Keratinocyte (primary cell): ENCODE results near the gene SOD2. TPM values are rescaled to one million over a fixed set of nuclear protein-coding genes. Genes with fewer than 3 reads are reported as not detected.

Experiments
- DNase-seq: peaks from one replicate; pipeline ENCODE4 v3.0.0-alpha.2; 2011; ENCODE audit warnings: low read depth, missing footprints, low spot score
- FAIRE-seq: peaks from 2 replicates; lab custom pipeline; 2011; peaks lifted over from hg19 to GRCh38; lab: Jason Lieb, UNC
- H2AFZ ChIP-seq: 2 replicates; pipeline ENCODE4 v1.6.0; 2012; ENCODE audit warnings: low read length, control low read depth, inconsistent platforms; ENCODE audit not compliant: control insufficient read depth
- H3K27ac ChIP-seq: 2 replicates; pipeline ENCODE4 v1.5.1; 2011; ENCODE audit warnings: low read length; ENCODE audit not compliant: control insufficient read depth, insufficient read depth
- H3K27me3 ChIP-seq: 3 replicates; pipeline ENCODE4 v1.6.0; 2011; ENCODE audit warnings: low read length; ENCODE audit not compliant: control insufficient read depth, insufficient read depth; ENCODE audit errors: extremely low read depth
- H3K36me3 ChIP-seq, 2 experiments: 2 replicates in 1 of 2; 3 replicates in 1 of 2; pipeline ENCODE4 v1.5.1; 2011; ENCODE audit warnings: low read length in 2 of 2, mild to moderate bottlenecking in 1 of 2; ENCODE audit not compliant: control insufficient read depth in 2 of 2, insufficient read depth in 2 of 2; ENCODE audit errors: extremely low read depth in 1 of 2
- H3K4me1 ChIP-seq: 3 replicates; pipeline ENCODE4 v1.5.1; 2011; ENCODE audit warnings: low read length; ENCODE audit not compliant: control insufficient read depth, insufficient read depth; ENCODE audit errors: extremely low read depth
- H3K4me2 ChIP-seq: 3 replicates; pipeline ENCODE4 v1.6.0; 2011; ENCODE audit warnings: low read depth, low read length; ENCODE audit not compliant: control insufficient read depth, insufficient read depth; ENCODE audit errors: extremely low read depth
- H3K4me3 ChIP-seq, 3 experiments: fragments of 200-600 bp in 1 of 3; sonication (generic) in 1 of 3; 2 replicates in 2 of 3; 3 replicates in 1 of 3; pipeline ENCODE4 v1.5.1; 2011 to 2016; ENCODE audit warnings: low read length in 3 of 3, mild to moderate bottlenecking in 3 of 3, control low read depth in 2 of 3, inconsistent platforms in 1 of 3, low read depth in 1 of 3, mixed read lengths in 1 of 3, mixed run types in 1 of 3, moderate library complexity in 1 of 3; ENCODE audit not compliant: control insufficient read depth in 2 of 3, insufficient read depth in 2 of 3; ENCODE audit errors: extremely low read depth in 1 of 3
- H3K79me2 ChIP-seq: 2 replicates; pipeline ENCODE4 v1.6.0; 2012; ENCODE audit warnings: low read length; ENCODE audit not compliant: control insufficient read depth, insufficient read depth
- H3K9ac ChIP-seq: 3 replicates; pipeline ENCODE4 v1.6.0; 2011; ENCODE audit warnings: low read length; ENCODE audit not compliant: control insufficient read depth, insufficient read depth; ENCODE audit errors: extremely low read depth
- H3K9me1 ChIP-seq: 3 replicates; pipeline ENCODE4 v1.6.0; 2011; ENCODE audit warnings: low read length; ENCODE audit not compliant: control insufficient read depth, insufficient read depth; ENCODE audit errors: extremely low read depth
- H3K9me3 ChIP-seq: 2 replicates; pipeline ENCODE4 v1.5.1; 2012; ENCODE audit warnings: low read depth, low read length; ENCODE audit not compliant: control insufficient read depth
- H4K20me1 ChIP-seq: 3 replicates; pipeline ENCODE4 v1.6.0; 2011; ENCODE audit warnings: low read length; ENCODE audit not compliant: control insufficient read depth, insufficient read depth; ENCODE audit errors: extremely low read depth
- EZH2 ChIP-seq: IDR thresholded peaks from one replicate; pipeline ENCODE4 v1.6.1; 2012; ENCODE audit warnings: inconsistent platforms, mild to moderate bottlenecking, low read length, moderate library complexity
- dilution Hi-C: fragments of 300-500 bp; cut with MboI; formaldehyde crosslinking; loops from one replicate; pipeline ENCODE4 v1.7.0; 2020; ENCODE audit warnings: low sequenced_read_pairs; ENCODE audit not compliant: extremely low pct_ligation_motif_present
- polyA plus RNA-seq, 5 experiments: library from polyadenylated mRNA; depleted of rRNA in 3 of 5; stranded (reverse) in 3 of 5; stranded (forward) in 1 of 5; unstranded in 1 of 5; fragments of >200 nt; gene quantifications; 1 replicate in 1 of 5; 2 replicates in 3 of 5; 3 replicates in 1 of 5; pipeline versions ENCODE4 v1.2.1 to v1.2.3, GENCODE V29; 2011 to 2012; ENCODE audit warnings: missing spikeins in 2 of 5, low read depth in 1 of 5, low replicate concordance in 1 of 5
- small RNA-seq, 3 experiments: library from RNA; depleted of rRNA; stranded (forward); fragments of <200 nt; gene quantifications; one replicate each; pipeline ENCODE3, GENCODE V24; 2012; ENCODE audit warnings: low read depth in 3 of 3, low replicate concordance in 1 of 3; ENCODE audit not compliant: insufficient read length in 3 of 3
- TF ChIP-seq, protein P1 (sequence below), 3 experiments: IDR thresholded peaks in 1 of 3; conservative IDR thresholded peaks in 1 of 3; optimal IDR thresholded peaks in 1 of 3; 2 replicates in 2 of 3; 3 replicates in 1 of 3; pipeline versions ENCODE3 to v1.5.1; 2011; ENCODE audit warnings: low read length in 3 of 3, mild to moderate bottlenecking in 3 of 3, moderate library complexity in 2 of 3, control low read depth in 1 of 3, inconsistent platforms in 1 of 3; ENCODE audit not compliant: insufficient read depth in 2 of 3; ENCODE audit errors: extremely low read depth in 1 of 3

Gene SOD2
- polyA plus RNA-seq, 1 donor (not counting 4 experiments of a cell fraction or from before 2014, with no cell fraction given), result 41.9 TPM

DNA sequence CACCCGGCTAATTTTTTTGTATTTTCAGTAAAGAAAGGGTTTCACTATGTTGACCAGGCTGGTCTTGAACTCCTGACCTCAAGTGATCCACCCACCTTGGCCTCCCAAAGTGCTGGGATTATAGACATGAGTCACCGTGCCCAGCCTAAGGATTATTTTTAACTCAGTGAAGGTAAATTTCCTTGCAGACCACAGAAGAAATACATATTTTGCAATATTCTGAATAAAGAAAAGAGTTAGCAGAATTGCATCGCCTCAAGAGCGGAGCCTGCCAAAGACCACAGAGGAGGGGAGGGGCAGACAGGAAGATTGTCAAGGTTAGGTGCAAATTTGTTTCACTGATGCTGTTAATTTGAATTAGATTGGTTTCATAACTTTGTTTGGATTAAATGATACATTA lies 47.4 kb downstream of the SOD2 start:
- H3K36me3 ChIP-seq, result no peaks in the 10 kb centered on the region
- H3K4me1 ChIP-seq, result no peaks in the 10 kb centered on the region
- TF ChIP-seq, protein P1, sequence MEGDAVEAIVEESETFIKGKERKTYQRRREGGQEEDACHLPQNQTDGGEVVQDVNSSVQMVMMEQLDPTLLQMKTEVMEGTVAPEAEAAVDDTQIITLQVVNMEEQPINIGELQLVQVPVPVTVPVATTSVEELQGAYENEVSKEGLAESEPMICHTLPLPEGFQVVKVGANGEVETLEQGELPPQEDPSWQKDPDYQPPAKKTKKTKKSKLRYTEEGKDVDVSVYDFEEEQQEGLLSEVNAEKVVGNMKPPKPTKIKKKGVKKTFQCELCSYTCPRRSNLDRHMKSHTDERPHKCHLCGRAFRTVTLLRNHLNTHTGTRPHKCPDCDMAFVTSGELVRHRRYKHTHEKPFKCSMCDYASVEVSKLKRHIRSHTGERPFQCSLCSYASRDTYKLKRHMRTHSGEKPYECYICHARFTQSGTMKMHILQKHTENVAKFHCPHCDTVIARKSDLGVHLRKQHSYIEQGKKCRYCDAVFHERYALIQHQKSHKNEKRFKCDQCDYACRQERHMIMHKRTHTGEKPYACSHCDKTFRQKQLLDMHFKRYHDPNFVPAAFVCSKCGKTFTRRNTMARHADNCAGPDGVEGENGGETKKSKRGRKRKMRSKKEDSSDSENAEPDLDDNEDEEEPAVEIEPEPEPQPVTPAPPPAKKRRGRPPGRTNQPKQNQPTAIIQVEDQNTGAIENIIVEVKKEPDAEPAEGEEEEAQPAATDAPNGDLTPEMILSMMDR (optimal IDR thresholded peaks at IDR 0.05 in 1 of 3, IDR thresholded peaks at IDR 0.05 in 1 of 3, conservative IDR thresholded peaks at IDR 0.05 in 1 of 3; ENCODE audit: extremely low read depth in 1 of 3, insufficient read depth in 2 of 3, low read length in 3 of 3), result no peak
- no peak for TF ChIP-seq EZH2
- no peak overlapping the region for H3K27ac ChIP-seq
- dilution Hi-C loops, result loop anchor here (25.0 kb wide), 1 partner anchor 483 kb away; the partner anchor contains the start of gene FNDC1
- H2AFZ ChIP-seq, result no peak overlapping the region
- no peaks in the 10 kb centered on the region for H3K27me3 ChIP-seq
- no peaks in the 10 kb centered on the region for H4K20me1 ChIP-seq
- DNase-seq, result no peak
- no peak overlapping the region for H3K4me2 ChIP-seq
- no peak overlapping the region for H3K4me3 ChIP-seq
- no peaks in the 10 kb centered on the region for H3K79me2 ChIP-seq
- FAIRE-seq, result no peak
- no peak overlapping the region for H3K9ac ChIP-seq
- H3K9me3 ChIP-seq, result no peaks in the 10 kb centered on the region
- no peaks in the 10 kb centered on the region for H3K9me1 ChIP-seq

Small RNA genes within 50 kb of the gene (small RNA-seq; reads per million reads assigned to genes)
- 0 reads per million in 3 experiments for gene RNU4ATAC18P

Other genes starting within 250 kb of the SOD2 start
- gene WTAP, start 34.3 kb upstream of the SOD2 start, polyA plus RNA-seq, result 20.6 to 40.2 TPM (median 35.3 TPM) in 3 replicates
- gene ACAT2, start 68.8 kb upstream of the SOD2 start, polyA plus RNA-seq, result 92.6 to 217 TPM (median 205 TPM) in 3 replicates
- 72.8 to 174 TPM (median 174 TPM) in 3 replicates for gene TCP1, start 96.4 kb upstream of the SOD2 start, polyA plus RNA-seq
- gene MRPL18, start 97.2 kb upstream of the SOD2 start, polyA plus RNA-seq, result 74.1 to 127 TPM (median 97.1 TPM) in 3 replicates
- 0.05 to 0.14 TPM (median 0.12 TPM) in 3 replicates for gene PNLDC1, start 107.0 kb upstream of the SOD2 start, polyA plus RNA-seq
- not detected in 3 replicates for gene MAS1, start 197.7 kb upstream of the SOD2 start, polyA plus RNA-seq